Measurements from ENCODE around the gene ERBB2. TPM values are rescaled to one million over a fixed set of nuclear protein-coding genes. Genes with fewer than 3 reads are reported as not detected.

ERBB2 gene
- total and polyA plus RNA-seq, 10 of the 15 experiments (the other 5 are each of a cell fraction or from before 2014, with no cell fraction given) = 0.39 to 7.0 (median 4.3) TPM

GRCh38 chr17:39753514-39754160, 53.8 kb downstream of the ERBB2 start:
- 1% methylated on average over 55 of the region's 55 CpGs for WGBS (ENCODE audit: insufficient coverage, insufficient replicate concordance, low lambda C conversion rate, missing lambda C conversion rate)
- Histone ChIP-seq H3K27me3 (replicated peaks in 1 of 2; ENCODE audit: control insufficient read depth in 2 of 2, insufficient read depth in 2 of 2, low read length in 1 of 2) (no peaks in the 10 kb centered on the region), H3K9me3 (replicated peaks; ENCODE audit: control insufficient read depth, insufficient read depth, low read length) (no peaks in the 10 kb centered on the region), H3K4me3 (peak overlapping the region; percentile 64), H3K9ac (ENCODE audit: control insufficient read depth, insufficient read depth, low read length) (peak overlapping the region; percentile 89), H3K4me2 (ENCODE audit: control insufficient read depth, insufficient read depth) (peak overlapping the region; percentile 86), H3K4me1 (ENCODE audit: control insufficient read depth, insufficient read depth, low read length) (peaks cover 46% of the 10 kb centered on the region), H3K79me2 (ENCODE audit: control insufficient read depth, insufficient read depth, low read length) (peaks cover 21% of the 10 kb centered on the region), H2AFZ (ENCODE audit: control insufficient read depth, low read depth, low read length) (peak overlapping the region; percentile 93), H4K20me1 (ENCODE audit: control insufficient read depth, insufficient read depth) (no peaks in the 10 kb centered on the region), H3K27ac (ENCODE audit: control insufficient read depth, insufficient read depth) (peak overlapping the region; percentile 96), H3K36me3 (ENCODE audit: control insufficient read depth in 2 of 2, insufficient read depth in 2 of 2, low read length in 1 of 2) (no peaks in the 10 kb centered on the region)
- intact Hi-C loops (cut with micrococcal nuclease; ENCODE audit: unreplicated experiment) = loop anchor here (1.0 to 5.0 kb wide), 3 partner anchors 23 to 131 kb away; partner anchors contain the start of genes MIEN1 and STARD3
- POLR2A ChIA-PET = interaction anchor here (0.6 kb wide), 1 partner anchor 220 kb away, joined by 11 read pairs; no protein-coding TSS in a partner anchor
- CTCF ChIA-PET = interaction anchor here (0.6 to 5.0 kb wide), 20 partner anchors 9 to 547 kb away, joined by 3 to 39 read pairs (median 4); partner anchors contain the start of genes MIEN1 and PGAP3
- no peak for FAIRE-seq
- SMC1A ChIA-PET (ENCODE audit: uncharacterized antibody, unreplicated experiment) = interaction anchor here (1.0 to 1.9 kb wide), 8 partner anchors 22 to 132 kb away, joined by 3 to 9 read pairs (median 5); partner anchors contain the start of gene MIEN1
- in situ Hi-C loops (cut with MboI) = loop anchor here (5.0 kb wide), 1 partner anchor 131 kb away; no protein-coding TSS in a partner anchor
- peak; percentile 49 for ATAC-seq
- RAD21 ChIA-PET (ENCODE audit: unreplicated experiment) = interaction anchor here (0.7 to 3.7 kb wide), 8 partner anchors 19 to 601 kb away, joined by 3 to 57 read pairs (median 8); partner anchors contain the start of gene MIEN1
- BruUV-seq (replicated peaks) = no TSS peak
- DNase-seq (ENCODE audit: low read depth, low spot score) = no peak
- no peak for TF ChIP-seq SKIL (IDR thresholded peaks at IDR 0.05; ENCODE audit: low read depth, poor library complexity, severe bottlenecking)
- TF ChIP-seq JUND (IDR thresholded peaks at IDR 0.05; ENCODE audit: low read depth, low read length) = no peak
- TF ChIP-seq CHD1 (IDR thresholded peaks at IDR 0.05; ENCODE audit: low read depth, low read length) = no peak
- TF ChIP-seq BRCA1 (IDR thresholded peaks at IDR 0.05; ENCODE audit: low read depth, low read length) = no peak
- TF ChIP-seq, protein P1, sequence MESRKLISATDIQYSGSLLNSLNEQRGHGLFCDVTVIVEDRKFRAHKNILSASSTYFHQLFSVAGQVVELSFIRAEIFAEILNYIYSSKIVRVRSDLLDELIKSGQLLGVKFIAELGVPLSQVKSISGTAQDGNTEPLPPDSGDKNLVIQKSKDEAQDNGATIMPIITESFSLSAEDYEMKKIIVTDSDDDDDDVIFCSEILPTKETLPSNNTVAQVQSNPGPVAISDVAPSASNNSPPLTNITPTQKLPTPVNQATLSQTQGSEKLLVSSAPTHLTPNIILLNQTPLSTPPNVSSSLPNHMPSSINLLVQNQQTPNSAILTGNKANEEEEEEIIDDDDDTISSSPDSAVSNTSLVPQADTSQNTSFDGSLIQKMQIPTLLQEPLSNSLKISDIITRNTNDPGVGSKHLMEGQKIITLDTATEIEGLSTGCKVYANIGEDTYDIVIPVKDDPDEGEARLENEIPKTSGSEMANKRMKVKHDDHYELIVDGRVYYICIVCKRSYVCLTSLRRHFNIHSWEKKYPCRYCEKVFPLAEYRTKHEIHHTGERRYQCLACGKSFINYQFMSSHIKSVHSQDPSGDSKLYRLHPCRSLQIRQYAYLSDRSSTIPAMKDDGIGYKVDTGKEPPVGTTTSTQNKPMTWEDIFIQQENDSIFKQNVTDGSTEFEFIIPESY (IDR thresholded peaks at IDR 0.05) = no peak
- no peak for TF ChIP-seq SIX5 (IDR thresholded peaks at IDR 0.05; ENCODE audit: low read depth, low read length, severe bottlenecking)
- TF ChIP-seq PML (IDR thresholded peaks at IDR 0.05; ENCODE audit: low read length) = no peak
- no peak for TF ChIP-seq ASH2L (IDR thresholded peaks at IDR 0.05; ENCODE audit: borderline replicate concordance, low read depth)
- TF ChIP-seq SRF (IDR thresholded peaks at IDR 0.05; ENCODE audit: low read depth in 2 of 2, low read length in 2 of 2) = 0 out of 4 replicates have a peak, but pooled peaks of 1 of the 2 experiments have one; percentile 5
- TF ChIP-seq NFYA (IDR thresholded peaks at IDR 0.05; ENCODE audit: borderline replicate concordance, low read depth, low read length) = no peak
- no peak for TF ChIP-seq SPI1 (IDR thresholded peaks at IDR 0.05; ENCODE audit: borderline replicate concordance, insufficient read depth, low read depth, low read length)
- TF ChIP-seq NFIC (IDR thresholded peaks at IDR 0.05; ENCODE audit: low read depth, low read length) = no peak
- no peak for TF ChIP-seq FOXK2 (IDR thresholded peaks at IDR 0.05)
- TF ChIP-seq, protein P2, sequence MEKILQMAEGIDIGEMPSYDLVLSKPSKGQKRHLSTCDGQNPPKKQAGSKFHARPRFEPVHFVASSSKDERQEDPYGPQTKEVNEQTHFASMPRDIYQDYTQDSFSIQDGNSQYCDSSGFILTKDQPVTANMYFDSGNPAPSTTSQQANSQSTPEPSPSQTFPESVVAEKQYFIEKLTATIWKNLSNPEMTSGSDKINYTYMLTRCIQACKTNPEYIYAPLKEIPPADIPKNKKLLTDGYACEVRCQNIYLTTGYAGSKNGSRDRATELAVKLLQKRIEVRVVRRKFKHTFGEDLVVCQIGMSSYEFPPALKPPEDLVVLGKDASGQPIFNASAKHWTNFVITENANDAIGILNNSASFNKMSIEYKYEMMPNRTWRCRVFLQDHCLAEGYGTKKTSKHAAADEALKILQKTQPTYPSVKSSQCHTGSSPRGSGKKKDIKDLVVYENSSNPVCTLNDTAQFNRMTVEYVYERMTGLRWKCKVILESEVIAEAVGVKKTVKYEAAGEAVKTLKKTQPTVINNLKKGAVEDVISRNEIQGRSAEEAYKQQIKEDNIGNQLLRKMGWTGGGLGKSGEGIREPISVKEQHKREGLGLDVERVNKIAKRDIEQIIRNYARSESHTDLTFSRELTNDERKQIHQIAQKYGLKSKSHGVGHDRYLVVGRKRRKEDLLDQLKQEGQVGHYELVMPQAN (conservative IDR thresholded peaks at IDR 0.05) = 0 out of 2 replicates have a peak, but pooled peaks have one; percentile 53
- no peak for TF ChIP-seq MTA2 (IDR thresholded peaks at IDR 0.05; ENCODE audit: low read depth)
- TF ChIP-seq SREBF2 (IDR thresholded peaks at IDR 0.05; ENCODE audit: low read length) = no peak
- no peak for TF ChIP-seq MTA3 (IDR thresholded peaks at IDR 0.05; ENCODE audit: borderline replicate concordance, low read length)
- 0 out of 2 replicates have a peak, but pooled peaks have one; percentile 49 for TF ChIP-seq NBN (IDR thresholded peaks at IDR 0.05)
